Measurements from ENCODE around the gene CIAO1.

Gene CIAO1

DNA sequence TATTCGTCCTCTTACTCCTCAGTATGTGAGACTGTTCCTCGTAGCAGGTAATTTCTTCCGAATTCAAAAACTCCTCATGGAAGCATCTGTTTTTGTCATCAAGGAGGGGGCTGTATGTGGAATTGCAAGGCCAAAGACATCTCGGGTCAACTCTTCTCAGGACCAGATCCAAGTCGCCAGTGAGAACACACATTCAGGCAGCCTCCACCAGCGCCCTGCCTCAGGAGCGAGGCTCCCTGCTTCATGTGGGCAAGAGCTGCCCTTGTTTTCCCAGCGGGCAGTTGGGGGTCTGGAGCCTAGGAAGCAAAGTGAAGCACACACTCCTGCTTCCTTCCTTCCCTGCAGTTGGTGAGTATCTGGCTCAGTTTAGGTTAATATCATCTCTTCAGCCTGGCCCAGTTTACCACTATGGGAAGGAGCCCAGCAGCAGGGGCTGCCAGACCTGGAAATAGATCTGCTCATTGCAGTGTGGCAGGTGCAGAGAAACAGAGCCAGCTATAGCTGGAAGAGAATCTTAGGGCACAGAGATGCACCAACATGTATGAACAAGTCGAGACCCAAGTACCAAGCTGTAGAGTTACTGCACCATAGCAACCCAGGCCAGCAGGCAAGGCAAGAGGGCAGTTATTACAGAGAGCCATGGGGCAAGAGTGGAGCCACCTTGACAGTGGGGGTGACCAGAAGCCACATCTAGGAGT is 25.5 kb upstream of the CIAO1 start:
- peaks cover 8 to 24% (median 19%) of the 10 kb centered on the region in 4 experiments for H3K4me1 ChIP-seq (ENCODE audit: control extremely low read depth in 1 of 4, control insufficient read depth in 4 of 4, insufficient read depth in 4 of 4, low read length in 3 of 4)
- ChIA-PET POLR2A (no interaction called here), CTCF (interaction anchor here (0.9 to 5.9 kb wide), 11 partner anchors 8 to 269 kb away, joined by 3 to 23 read pairs (median 4); no protein-coding TSS in a partner anchor)
- peaks cover 0 to 2% (median 0%) of the 10 kb centered on the region in 5 experiments for H3K9me3 ChIP-seq (ENCODE audit: control extremely low read depth in 1 of 5, control insufficient read depth in 4 of 5, insufficient read depth in 2 of 5, low read depth in 1 of 5, low read length in 4 of 5)
- H3K36me3 ChIP-seq (ENCODE audit: control insufficient read depth in 4 of 4, insufficient read depth in 4 of 4, low read length in 3 of 4): peaks cover 0 to 17% (median 9%) of the 10 kb centered on the region in 4 experiments
- H3K27ac ChIP-seq (ENCODE audit: insufficient read depth in 1 of 2, low read depth in 1 of 2, low read length in 2 of 2, poor library complexity in 1 of 2, severe bottlenecking in 2 of 2): no peak overlapping the region
- H3K27me3 ChIP-seq (replicated peaks in 2 of 5; ENCODE audit: control insufficient read depth in 4 of 5, insufficient read depth in 5 of 5, low read length in 4 of 5): no peaks in the 10 kb centered on the region
- H3K4me3 ChIP-seq (ENCODE audit: control insufficient read depth in 1 of 7, extremely low read depth in 1 of 7, insufficient read depth in 4 of 7, low read depth in 2 of 7, low read length in 6 of 7): no peak overlapping the region
- no peak for DNase-seq
- WGBS (ENCODE audit: insufficient coverage): 98% methylated on average over 5 of the region's 9 CpGs

DNA sequence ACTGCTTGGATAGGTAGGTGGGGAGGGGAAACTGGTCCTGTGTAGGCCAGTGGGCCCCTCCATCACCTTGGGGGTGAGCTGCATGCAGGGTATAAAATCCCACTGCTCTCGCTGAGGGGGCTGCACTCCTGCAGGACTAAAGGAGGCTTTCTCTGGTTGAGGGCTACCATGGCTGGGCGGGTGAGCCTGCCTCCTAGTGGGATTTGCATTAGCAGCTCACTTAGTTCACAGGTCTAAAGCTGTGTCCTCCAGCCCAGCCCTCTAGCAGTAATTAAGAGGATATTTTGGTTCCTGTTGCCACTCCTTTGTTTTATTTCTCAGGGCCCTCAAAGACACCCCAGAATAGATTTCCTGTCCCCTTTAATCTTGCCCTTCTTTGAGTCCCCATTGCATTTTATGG is 24.8 kb upstream of the CIAO1 start:
- CTCF ChIA-PET: interaction anchor here (0.9 to 5.9 kb wide), 9 partner anchors 9 to 67 kb away, joined by 3 to 23 read pairs (median 4); partner anchors contain the start of gene STARD7
- peaks cover 0 to 19% (median 11%) of the 10 kb centered on the region in 4 experiments for H3K36me3 ChIP-seq (ENCODE audit: control insufficient read depth in 4 of 4, insufficient read depth in 4 of 4, low read length in 3 of 4)
- H3K4me3 ChIP-seq (ENCODE audit: control insufficient read depth in 1 of 7, extremely low read depth in 1 of 7, insufficient read depth in 4 of 7, low read depth in 2 of 7, low read length in 6 of 7): no peak overlapping the region
- H3K9me3 ChIP-seq (ENCODE audit: control extremely low read depth in 1 of 5, control insufficient read depth in 4 of 5, insufficient read depth in 2 of 5, low read depth in 1 of 5, low read length in 4 of 5): peaks cover 0 to 7% (median 0%) of the 10 kb centered on the region in 5 experiments
- H3K27ac ChIP-seq (ENCODE audit: insufficient read depth in 1 of 2, low read depth in 1 of 2, low read length in 2 of 2, poor library complexity in 1 of 2, severe bottlenecking in 2 of 2): peak overlapping the region in 1 of 2 experiments; percentile 76
- no peaks in the 10 kb centered on the region for H3K27me3 ChIP-seq (replicated peaks in 2 of 5; ENCODE audit: control insufficient read depth in 4 of 5, insufficient read depth in 5 of 5, low read length in 4 of 5)
- 92% methylated on average over 2 of the region's 2 CpGs for WGBS (ENCODE audit: insufficient coverage)
- DNase-seq: no peak
- POLR2A ChIA-PET: interaction anchor here (1.5 kb wide), 1 partner anchor 16 kb away, joined by 3 read pairs; no protein-coding TSS in a partner anchor
- peaks cover 8 to 26% (median 20%) of the 10 kb centered on the region in 4 experiments for H3K4me1 ChIP-seq (ENCODE audit: control extremely low read depth in 1 of 4, control insufficient read depth in 4 of 4, insufficient read depth in 4 of 4, low read length in 3 of 4)

DNA sequence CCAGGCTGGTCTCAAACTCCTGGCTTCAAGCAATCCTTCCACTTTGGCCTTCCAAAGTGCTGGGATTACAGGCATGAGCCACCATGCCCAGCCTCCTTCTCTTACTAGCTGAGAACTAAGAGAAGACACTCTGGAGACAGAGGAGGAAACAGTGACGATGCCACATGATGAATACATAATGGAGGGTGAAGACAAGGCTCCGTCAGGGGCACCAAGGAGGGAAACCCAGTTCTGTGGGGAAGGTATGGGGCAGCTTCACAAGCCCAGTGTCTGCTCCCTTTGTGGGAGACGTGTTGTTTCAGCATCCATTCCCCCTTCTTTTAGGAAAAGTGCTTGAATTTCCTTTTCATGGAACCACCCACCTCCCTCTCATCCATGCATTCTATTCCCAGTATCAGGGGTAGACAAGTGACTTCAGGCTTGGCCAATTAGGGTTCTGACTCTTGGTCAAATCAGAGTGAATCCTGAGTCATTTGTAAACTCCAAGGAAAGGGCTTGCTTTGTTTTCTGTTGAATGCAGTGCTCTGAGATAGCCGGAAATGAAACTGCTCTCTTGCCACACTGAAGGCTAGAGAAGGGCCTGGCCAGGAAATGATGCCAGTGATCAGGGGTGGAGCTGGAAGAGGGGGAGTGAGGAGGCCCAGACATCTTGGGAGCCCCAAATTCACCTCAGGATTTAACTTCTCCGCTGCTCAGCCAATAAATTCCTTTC is 24.0 kb upstream of the CIAO1 start:
- ChIA-PET POLR2A (interaction anchor here (1.5 kb wide), 1 partner anchor 15 kb away, joined by 3 read pairs; no protein-coding TSS in a partner anchor), CTCF (interaction anchor here (0.9 to 5.9 kb wide), 9 partner anchors 10 to 66 kb away, joined by 3 to 23 read pairs (median 4); partner anchors contain the start of gene STARD7)
- H3K9me3 ChIP-seq (ENCODE audit: control extremely low read depth in 1 of 5, control insufficient read depth in 4 of 5, insufficient read depth in 2 of 5, low read depth in 1 of 5, low read length in 4 of 5): peaks cover 0 to 7% (median 0%) of the 10 kb centered on the region in 5 experiments
- peak overlapping the region in 3 of 7 experiments; percentile 21 to 39 (median 37) for H3K4me3 ChIP-seq (ENCODE audit: control insufficient read depth in 1 of 7, extremely low read depth in 1 of 7, insufficient read depth in 4 of 7, low read depth in 2 of 7, low read length in 6 of 7)
- peaks cover 8 to 33% (median 25%) of the 10 kb centered on the region in 4 experiments for H3K4me1 ChIP-seq (ENCODE audit: control extremely low read depth in 1 of 4, control insufficient read depth in 4 of 4, insufficient read depth in 4 of 4, low read length in 3 of 4)
- peaks cover 0 to 15% (median 10%) of the 10 kb centered on the region in 4 experiments for H3K36me3 ChIP-seq (ENCODE audit: control insufficient read depth in 4 of 4, insufficient read depth in 4 of 4, low read length in 3 of 4)
- DNase-seq: peak; percentile 64 to 80 (median 73)
- 34% methylated on average over 3 of the region's 5 CpGs for WGBS (ENCODE audit: insufficient coverage)
- H3K27me3 ChIP-seq (replicated peaks in 2 of 5; ENCODE audit: control insufficient read depth in 4 of 5, insufficient read depth in 5 of 5, low read length in 4 of 5): no peaks in the 10 kb centered on the region
- peak overlapping the region; percentile 41 to 76 for H3K27ac ChIP-seq (ENCODE audit: insufficient read depth in 1 of 2, low read depth in 1 of 2, low read length in 2 of 2, poor library complexity in 1 of 2, severe bottlenecking in 2 of 2)

DNA sequence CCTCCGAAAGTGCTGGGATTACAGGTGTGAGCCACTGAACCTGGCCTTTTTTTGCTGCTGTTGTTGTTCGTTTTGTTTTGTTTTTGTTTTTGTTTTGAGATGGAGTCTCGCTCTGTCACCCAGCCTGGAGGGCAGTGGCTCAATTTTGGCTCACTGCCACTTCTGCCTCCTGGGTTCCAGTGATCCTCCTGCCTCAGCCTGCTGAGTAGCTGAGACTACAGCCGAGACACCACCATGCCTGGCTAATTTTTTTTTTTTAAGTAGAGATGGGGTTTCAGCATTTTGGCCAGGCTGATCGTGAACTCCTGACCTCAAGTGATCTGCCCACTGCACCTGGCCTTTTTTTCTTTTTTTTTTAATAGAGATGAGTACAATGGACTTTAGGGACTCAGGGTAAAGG is 22.2 kb upstream of the CIAO1 start:
- POLR2A ChIA-PET: interaction anchor here (1.2 kb wide), 1 partner anchor 11 kb away, joined by 3 read pairs; no protein-coding TSS in a partner anchor
- CTCF ChIA-PET: interaction anchor here (3.8 to 5.9 kb wide), 2 partner anchors 12 to 16 kb away, joined by 23 read pairs; no protein-coding TSS in a partner anchor
- peaks cover 0 to 15% (median 7%) of the 10 kb centered on the region in 4 experiments for H3K36me3 ChIP-seq (ENCODE audit: control insufficient read depth in 4 of 4, insufficient read depth in 4 of 4, low read length in 3 of 4)

DNA sequence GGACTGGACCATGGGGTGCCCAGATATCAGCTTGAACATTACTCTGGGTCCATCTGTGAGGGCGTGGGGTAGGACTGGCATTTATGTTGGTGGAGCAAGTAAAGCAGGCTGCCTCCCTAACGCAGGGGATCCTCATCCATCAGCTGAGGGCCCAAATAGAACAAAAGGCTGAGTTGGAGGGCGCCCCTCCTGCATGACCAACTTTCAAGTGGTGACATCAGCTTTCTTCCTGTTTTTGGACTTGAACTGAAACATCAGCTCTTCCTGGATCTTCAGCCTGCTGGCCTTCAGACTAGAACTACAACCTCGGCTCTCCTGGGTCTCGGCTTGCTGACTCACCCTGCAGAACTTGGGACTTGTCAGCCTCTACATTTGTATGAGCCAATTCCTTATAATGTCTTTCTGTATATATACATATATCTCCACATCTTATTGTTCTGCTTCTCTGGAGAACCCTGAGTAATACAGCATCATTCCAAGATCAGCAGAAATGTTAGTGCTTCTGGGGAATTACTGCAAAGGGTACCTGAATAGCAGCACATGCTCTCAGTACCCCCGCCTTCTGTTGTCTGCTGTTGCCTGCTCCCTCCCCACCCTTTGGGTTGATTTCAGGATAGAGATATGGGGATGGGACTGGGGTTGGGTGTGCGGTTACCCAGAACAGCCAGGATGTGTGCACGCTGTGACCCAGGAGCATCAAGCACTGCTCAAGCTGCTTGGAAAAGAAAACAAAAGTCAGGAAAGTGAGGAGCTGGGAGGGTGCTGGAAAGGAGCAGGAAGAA is 20.2 kb upstream of the CIAO1 start:
- peak overlapping the region in 1 of 2 experiments; percentile 18 for H3K27ac ChIP-seq (ENCODE audit: insufficient read depth in 1 of 2, low read depth in 1 of 2, low read length in 2 of 2, poor library complexity in 1 of 2, severe bottlenecking in 2 of 2)
- peak in 2 of 3 donors; percentile 46 to 60 for DNase-seq

More for the DNA sequence above, 22.2 kb upstream of the CIAO1 start:
- no peak overlapping the region for H3K4me3 ChIP-seq (ENCODE audit: control insufficient read depth in 1 of 7, extremely low read depth in 1 of 7, insufficient read depth in 4 of 7, low read depth in 2 of 7, low read length in 6 of 7)
- peaks cover 0 to 7% (median 0%) of the 10 kb centered on the region in 5 experiments for H3K9me3 ChIP-seq (ENCODE audit: control extremely low read depth in 1 of 5, control insufficient read depth in 4 of 5, insufficient read depth in 2 of 5, low read depth in 1 of 5, low read length in 4 of 5)
- peaks cover 8 to 34% (median 28%) of the 10 kb centered on the region in 4 experiments for H3K4me1 ChIP-seq (ENCODE audit: control extremely low read depth in 1 of 4, control insufficient read depth in 4 of 4, insufficient read depth in 4 of 4, low read length in 3 of 4)
- DNase-seq: no peak
- H3K27me3 ChIP-seq (replicated peaks in 2 of 5; ENCODE audit: control insufficient read depth in 4 of 5, insufficient read depth in 5 of 5, low read length in 4 of 5): no peaks in the 10 kb centered on the region
- no peak overlapping the region for H3K27ac ChIP-seq (ENCODE audit: insufficient read depth in 1 of 2, low read depth in 1 of 2, low read length in 2 of 2, poor library complexity in 1 of 2, severe bottlenecking in 2 of 2)
- 96% methylated on average over 3 of the region's 5 CpGs for WGBS (ENCODE audit: insufficient coverage)

DNA sequence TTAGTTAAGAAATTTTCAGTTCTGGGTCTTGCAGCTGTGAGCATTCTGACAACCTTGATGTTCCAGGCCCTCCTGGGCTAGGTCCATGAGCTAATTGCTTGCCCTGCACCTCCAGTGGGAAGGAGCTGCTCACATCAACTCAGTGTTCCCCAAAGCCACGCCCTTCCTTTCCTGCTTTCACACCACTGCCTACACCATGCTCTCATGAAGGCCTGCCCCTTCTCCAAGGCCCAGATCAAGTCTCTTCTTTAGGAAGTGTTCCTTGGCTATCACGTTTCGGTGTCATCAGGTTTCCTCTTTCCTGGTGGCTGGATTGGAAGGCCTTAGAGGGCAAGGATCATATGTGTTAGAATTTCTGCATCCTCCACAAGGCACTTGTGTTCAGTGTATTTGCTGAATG is 19.0 kb upstream of the CIAO1 start:
- H3K27ac ChIP-seq (ENCODE audit: insufficient read depth in 1 of 2, low read depth in 1 of 2, low read length in 2 of 2, poor library complexity in 1 of 2, severe bottlenecking in 2 of 2): peak overlapping the region in 1 of 2 experiments; percentile 52
- CTCF ChIA-PET: interaction anchor here (0.9 to 1.4 kb wide), 3 partner anchors 16 to 46 kb away, joined by 4 to 5 read pairs (median 4); no protein-coding TSS in a partner anchor
- H3K9me3 ChIP-seq (ENCODE audit: control extremely low read depth in 1 of 5, control insufficient read depth in 4 of 5, insufficient read depth in 2 of 5, low read depth in 1 of 5, low read length in 4 of 5): peaks cover 0 to 7% (median 0%) of the 10 kb centered on the region in 5 experiments
- peaks cover 3 to 24% (median 10%) of the 10 kb centered on the region in 4 experiments for H3K36me3 ChIP-seq (ENCODE audit: control insufficient read depth in 4 of 4, insufficient read depth in 4 of 4, low read length in 3 of 4)
- H3K4me1 ChIP-seq (ENCODE audit: control extremely low read depth in 1 of 4, control insufficient read depth in 4 of 4, insufficient read depth in 4 of 4, low read length in 3 of 4): peaks cover 2 to 32% (median 24%) of the 10 kb centered on the region in 4 experiments
- POLR2A ChIA-PET: no interaction called here
- H3K4me3 ChIP-seq (ENCODE audit: control insufficient read depth in 1 of 7, extremely low read depth in 1 of 7, insufficient read depth in 4 of 7, low read depth in 2 of 7, low read length in 6 of 7): no peak overlapping the region
- no peaks in the 10 kb centered on the region for H3K27me3 ChIP-seq (replicated peaks in 2 of 5; ENCODE audit: control insufficient read depth in 4 of 5, insufficient read depth in 5 of 5, low read length in 4 of 5)
- WGBS (ENCODE audit: insufficient coverage): 20% methylated on average over 1 of the region's 3 CpGs
- DNase-seq: no peak

More for the DNA sequence above, 20.2 kb upstream of the CIAO1 start:
- Histone ChIP-seq H3K4me3 (ENCODE audit: control insufficient read depth in 1 of 7, extremely low read depth in 1 of 7, insufficient read depth in 4 of 7, low read depth in 2 of 7, low read length in 6 of 7) (no peak overlapping the region), H3K4me1 (ENCODE audit: control extremely low read depth in 1 of 4, control insufficient read depth in 4 of 4, insufficient read depth in 4 of 4, low read length in 3 of 4) (peaks cover 8 to 35% (median 31%) of the 10 kb centered on the region in 4 experiments), H3K36me3 (ENCODE audit: control insufficient read depth in 4 of 4, insufficient read depth in 4 of 4, low read length in 3 of 4) (peaks cover 0 to 17% (median 5%) of the 10 kb centered on the region in 4 experiments), H3K9me3 (ENCODE audit: control extremely low read depth in 1 of 5, control insufficient read depth in 4 of 5, insufficient read depth in 2 of 5, low read depth in 1 of 5, low read length in 4 of 5) (peaks cover 0 to 7% (median 0%) of the 10 kb centered on the region in 5 experiments), H3K27me3 (replicated peaks in 2 of 5; ENCODE audit: control insufficient read depth in 4 of 5, insufficient read depth in 5 of 5, low read length in 4 of 5) (no peaks in the 10 kb centered on the region)
- POLR2A ChIA-PET: no interaction called here
- WGBS (ENCODE audit: insufficient coverage): 98% methylated on average over 5 of the region's 8 CpGs
- CTCF ChIA-PET: interaction anchor here (1.3 to 5.9 kb wide), 3 partner anchors 10 to 44 kb away, joined by 3 to 23 read pairs (median 5); no protein-coding TSS in a partner anchor
